GM12872 (cell line): Measurements from ENCODE around the gene IL17REL.

Source experiments
- TF ChIP-seq, protein P1 (sequence below): IDR thresholded peaks from 3 replicates; pipeline ENCODE4 v1.5.1; 2011; ENCODE audit warnings: low read depth, mild to moderate bottlenecking, low read length, moderate library complexity; ENCODE audit not compliant: insufficient read depth

The IL17REL gene

DNA sequence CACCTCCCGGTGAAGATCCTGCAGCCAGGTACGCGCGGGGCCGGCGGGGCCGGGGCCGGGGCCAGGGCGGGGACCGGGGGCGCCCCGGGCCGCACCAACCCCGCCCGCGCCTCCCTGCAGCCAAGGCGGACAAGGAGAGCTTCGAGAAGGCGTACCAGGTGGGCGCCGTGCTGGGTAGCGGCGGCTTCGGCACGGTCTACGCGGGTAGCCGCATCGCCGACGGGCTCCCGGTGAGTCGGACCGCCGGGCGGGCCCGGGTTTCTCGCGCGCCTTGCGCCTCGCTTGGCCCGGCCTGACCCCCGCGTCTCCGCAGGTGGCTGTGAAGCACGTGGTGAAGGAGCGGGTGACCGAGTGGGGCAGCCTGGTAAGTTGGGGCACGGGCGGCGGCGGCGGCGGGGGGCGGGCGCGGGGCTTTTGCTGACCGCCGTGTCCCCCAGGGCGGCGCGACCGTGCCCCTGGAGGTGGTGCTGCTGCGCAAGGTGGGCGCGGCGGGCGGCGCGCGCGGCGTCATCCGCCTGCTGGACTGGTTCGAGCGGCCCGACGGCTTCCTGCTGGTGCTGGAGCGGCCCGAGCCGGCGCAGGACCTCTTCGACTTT is 51.5 kb downstream of the IL17REL start:
- TF ChIP-seq, protein P1, sequence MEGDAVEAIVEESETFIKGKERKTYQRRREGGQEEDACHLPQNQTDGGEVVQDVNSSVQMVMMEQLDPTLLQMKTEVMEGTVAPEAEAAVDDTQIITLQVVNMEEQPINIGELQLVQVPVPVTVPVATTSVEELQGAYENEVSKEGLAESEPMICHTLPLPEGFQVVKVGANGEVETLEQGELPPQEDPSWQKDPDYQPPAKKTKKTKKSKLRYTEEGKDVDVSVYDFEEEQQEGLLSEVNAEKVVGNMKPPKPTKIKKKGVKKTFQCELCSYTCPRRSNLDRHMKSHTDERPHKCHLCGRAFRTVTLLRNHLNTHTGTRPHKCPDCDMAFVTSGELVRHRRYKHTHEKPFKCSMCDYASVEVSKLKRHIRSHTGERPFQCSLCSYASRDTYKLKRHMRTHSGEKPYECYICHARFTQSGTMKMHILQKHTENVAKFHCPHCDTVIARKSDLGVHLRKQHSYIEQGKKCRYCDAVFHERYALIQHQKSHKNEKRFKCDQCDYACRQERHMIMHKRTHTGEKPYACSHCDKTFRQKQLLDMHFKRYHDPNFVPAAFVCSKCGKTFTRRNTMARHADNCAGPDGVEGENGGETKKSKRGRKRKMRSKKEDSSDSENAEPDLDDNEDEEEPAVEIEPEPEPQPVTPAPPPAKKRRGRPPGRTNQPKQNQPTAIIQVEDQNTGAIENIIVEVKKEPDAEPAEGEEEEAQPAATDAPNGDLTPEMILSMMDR = no peak

DNA sequence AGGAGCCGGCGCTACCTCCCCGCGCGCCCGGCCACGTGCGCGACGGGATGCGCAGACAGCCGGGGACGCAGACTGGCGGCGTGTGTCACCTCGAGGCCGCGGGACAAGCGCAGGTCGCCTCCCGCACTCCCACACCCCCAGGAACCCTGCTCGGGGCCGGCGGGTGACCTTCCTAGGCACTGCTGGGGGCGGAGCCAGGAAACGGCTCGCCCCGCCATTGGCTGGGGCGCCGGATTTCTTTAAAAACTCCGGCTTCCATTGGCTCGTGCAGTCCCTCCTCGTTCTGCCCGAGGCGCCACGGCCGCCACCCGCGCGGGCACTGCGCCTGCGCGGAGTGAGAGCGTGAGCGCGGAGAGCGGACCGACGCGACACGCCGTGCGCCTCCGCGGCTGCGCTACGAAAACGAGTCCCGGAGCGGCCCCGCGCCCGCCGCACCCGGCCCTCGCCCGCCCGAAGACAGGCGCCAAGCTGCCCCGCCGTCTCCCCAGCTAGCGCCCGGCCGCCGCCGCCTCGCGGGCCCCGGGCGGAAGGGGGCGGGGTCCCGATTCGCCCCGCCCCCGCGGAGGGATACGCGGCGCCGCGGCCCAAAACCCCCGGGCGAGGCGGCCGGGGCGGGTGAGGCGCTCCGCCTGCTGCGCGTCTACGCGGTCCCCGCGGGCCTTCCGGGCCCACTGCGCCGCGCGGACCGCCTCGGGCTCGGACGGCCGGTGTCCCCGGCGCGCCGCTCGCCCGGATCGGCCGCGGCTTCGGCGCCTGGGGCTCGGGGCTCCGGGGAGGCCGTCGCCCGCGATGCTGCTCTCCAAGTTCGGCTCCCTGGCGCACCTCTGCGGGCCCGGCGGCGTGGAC is 52.2 kb downstream of the IL17REL start, which contains the start of gene PIM3:
Gene PIM3, plus strand, starts transcription at position 614 of the 846 bp plus-strand sequence. Its CDS starts 176 bp downstream, at position 790.
- TF ChIP-seq, protein P1 = no peak

DNA sequence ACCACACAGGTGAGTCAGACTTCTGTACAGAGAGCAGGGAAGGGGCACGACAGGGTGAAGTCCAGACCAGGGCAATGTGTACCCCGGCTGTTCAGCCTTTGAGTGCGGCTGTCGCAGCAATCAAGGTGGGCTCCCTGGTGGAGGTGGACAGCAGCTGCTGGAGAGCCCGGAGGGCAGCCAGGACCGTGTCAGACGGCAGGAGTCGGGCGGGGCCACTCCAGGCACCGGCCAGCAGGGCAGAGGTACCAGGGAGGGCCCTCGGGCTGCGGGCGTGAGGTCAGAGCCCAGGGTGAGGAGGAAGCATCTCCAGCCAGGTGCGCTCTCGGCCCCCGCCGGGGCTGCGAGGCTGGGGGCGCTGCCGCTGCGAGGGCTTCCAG is 52.8 kb downstream of the IL17REL start:
- TF ChIP-seq, protein P1 = no peak

DNA sequence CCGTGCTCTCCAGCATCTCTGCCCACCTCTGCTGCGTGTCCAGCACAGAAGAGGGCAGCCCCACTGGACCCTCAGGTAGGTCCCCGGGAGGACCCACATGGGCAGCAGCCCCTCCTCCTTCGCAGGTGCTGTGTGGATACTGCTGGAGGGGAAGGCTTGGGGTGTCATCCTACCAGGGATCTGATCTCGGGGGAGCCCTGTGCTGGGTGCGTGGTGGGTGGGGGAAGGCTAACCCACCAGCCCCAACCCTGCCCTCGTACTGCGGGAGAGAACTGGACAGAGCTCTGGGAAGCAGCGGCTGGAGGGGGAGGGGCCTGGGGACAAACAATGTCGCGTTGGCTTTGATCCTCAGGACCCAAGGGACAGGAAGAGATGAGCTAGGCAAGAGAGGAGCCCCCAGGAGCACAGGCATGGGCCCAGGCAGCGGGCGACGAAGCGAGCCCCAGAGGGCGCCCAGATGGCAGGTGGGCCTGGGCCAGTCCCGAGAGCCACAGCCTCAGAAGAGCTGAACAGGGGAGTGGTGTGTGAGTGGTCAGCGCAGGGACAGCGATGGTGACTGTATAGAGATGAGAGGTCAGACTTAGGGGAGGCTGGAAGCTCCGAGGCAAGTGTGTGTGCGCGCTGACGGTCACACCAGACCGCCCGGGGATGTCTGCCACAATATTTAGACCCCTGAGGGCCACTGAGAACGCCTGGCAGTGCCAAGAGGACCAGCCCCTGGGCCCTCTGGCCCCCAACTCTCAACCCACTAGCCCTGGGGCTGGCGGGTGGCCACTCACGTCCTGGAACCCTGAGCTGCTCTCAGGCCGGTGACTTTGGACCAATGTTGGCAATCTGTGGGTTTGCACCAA is 53.4 kb downstream of the IL17REL start:
- TF ChIP-seq, protein P1 = no peak

DNA sequence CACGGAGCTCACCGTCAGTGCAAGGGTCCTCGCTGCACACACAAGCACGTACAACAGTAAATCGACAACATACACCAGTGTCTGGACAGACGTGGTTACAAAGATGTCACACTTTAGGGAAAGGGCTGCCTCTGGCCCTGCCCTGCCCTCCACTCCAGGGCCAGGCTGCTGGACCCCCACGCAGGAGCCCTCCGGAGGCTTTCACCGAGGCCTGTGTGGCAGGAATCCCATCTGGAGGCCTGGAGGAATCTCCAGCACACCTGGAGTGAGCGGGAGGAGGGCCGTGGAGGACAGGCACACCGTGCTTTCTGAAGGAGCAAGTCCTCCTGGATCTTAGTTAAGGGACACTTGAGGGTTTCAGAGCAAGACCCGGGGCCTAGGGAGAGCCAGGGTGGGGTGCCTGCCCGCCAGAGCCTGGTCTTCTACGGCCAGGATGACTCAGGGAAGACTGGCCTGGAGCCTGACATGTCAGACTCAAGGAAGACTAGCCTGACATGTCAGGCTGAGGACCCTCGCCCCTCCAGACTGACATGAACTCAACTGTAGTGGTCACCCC is 54.1 kb downstream of the IL17REL start:
- TF ChIP-seq, protein P1 = no peak

DNA sequence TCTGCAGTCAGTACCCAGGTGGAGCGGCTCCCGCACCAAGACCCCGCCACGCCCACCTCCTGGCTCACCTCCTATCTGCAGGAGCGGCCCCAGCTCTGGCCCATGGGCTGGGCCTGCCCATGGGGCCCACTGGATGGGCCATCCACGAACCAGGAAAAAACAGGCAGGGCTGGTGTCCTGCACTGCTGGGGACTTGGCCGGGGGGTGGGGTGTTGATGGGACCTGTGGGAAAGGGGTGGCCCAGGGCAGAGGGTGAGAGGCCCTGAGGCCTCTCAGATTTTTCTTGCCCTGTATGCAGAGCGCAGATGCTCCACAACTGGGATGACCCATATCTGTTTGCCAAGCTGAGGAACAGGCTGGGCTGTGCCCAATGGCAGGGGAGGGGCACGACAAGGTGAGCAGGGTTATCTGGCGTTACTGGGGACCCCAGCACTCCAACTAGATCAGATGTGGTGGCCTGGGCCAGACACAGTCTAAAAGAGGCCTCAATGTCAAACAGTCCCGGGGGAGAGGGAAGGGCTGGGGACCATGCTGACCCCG is 54.7 kb downstream of the IL17REL start:
- TF ChIP-seq, protein P1 = no peak
